ENCODE measurements around the gene MGP.

Gene MGP

DNA sequence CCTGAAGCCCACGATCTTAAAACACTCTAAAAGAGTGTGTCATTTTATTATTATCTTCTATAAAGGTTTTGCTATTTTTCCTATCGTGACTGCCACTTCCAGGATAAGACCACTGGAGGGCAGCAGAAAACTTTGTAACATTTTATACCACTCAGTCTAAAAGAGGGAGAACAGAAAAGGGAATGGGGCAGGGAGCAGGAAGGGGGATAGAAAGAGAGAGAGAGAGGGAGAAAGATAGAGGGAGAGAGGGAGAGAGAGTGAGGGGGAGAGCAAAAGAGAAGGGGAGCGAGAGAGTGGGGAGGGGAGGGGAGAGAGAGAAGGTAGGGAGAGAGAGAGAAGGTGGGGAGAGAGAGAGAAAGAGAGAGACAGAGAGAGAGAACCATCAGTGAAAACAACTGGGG is 40.3 kb downstream of the MGP start:
- Histone ChIP-seq H3K9ac (ENCODE audit: low read length) (no peak overlapping the region), H3K9me3 (replicated peaks; ENCODE audit: insufficient read depth, low read length) (no peaks in the 10 kb centered on the region), H3K9me2 (replicated peaks; ENCODE audit: insufficient read depth, low read length) (no peaks in the 10 kb centered on the region), H3K36me3 (replicated peaks; ENCODE audit: insufficient read depth, low read length) (no peaks in the 10 kb centered on the region), H3F3A (ENCODE audit: insufficient read depth, low read length) (no peaks in the 10 kb centered on the region), H3K79me2 (ENCODE audit: low read length) (no peaks in the 10 kb centered on the region), H4K20me1 (ENCODE audit: insufficient read depth, low read length) (no peaks in the 10 kb centered on the region), H3K4me1 (ENCODE audit: low read length) (0 out of 2 replicates have a peak, but pooled peaks cover under 1% of the 10 kb centered on the region), H3K27me3 (replicated peaks; ENCODE audit: insufficient read depth, low read length) (no peaks in the 10 kb centered on the region), H3K27ac (ENCODE audit: low read length) (no peak overlapping the region), H2AFZ (ENCODE audit: low read length) (no peak overlapping the region), H3K4me3 (ENCODE audit: low read length) (no peak overlapping the region), H3K4me2 (ENCODE audit: low read depth, low read length) (no peak overlapping the region)
- DNase-seq = peak; percentile 53
- TF ChIP-seq EZH2phosphoT487 (IDR thresholded peaks at IDR 0.05; ENCODE audit: low read length) = no peak
- TF ChIP-seq, protein P1, sequence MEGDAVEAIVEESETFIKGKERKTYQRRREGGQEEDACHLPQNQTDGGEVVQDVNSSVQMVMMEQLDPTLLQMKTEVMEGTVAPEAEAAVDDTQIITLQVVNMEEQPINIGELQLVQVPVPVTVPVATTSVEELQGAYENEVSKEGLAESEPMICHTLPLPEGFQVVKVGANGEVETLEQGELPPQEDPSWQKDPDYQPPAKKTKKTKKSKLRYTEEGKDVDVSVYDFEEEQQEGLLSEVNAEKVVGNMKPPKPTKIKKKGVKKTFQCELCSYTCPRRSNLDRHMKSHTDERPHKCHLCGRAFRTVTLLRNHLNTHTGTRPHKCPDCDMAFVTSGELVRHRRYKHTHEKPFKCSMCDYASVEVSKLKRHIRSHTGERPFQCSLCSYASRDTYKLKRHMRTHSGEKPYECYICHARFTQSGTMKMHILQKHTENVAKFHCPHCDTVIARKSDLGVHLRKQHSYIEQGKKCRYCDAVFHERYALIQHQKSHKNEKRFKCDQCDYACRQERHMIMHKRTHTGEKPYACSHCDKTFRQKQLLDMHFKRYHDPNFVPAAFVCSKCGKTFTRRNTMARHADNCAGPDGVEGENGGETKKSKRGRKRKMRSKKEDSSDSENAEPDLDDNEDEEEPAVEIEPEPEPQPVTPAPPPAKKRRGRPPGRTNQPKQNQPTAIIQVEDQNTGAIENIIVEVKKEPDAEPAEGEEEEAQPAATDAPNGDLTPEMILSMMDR (IDR thresholded peaks at IDR 0.05; ENCODE audit: low read length) = peak; percentile 79

DNA sequence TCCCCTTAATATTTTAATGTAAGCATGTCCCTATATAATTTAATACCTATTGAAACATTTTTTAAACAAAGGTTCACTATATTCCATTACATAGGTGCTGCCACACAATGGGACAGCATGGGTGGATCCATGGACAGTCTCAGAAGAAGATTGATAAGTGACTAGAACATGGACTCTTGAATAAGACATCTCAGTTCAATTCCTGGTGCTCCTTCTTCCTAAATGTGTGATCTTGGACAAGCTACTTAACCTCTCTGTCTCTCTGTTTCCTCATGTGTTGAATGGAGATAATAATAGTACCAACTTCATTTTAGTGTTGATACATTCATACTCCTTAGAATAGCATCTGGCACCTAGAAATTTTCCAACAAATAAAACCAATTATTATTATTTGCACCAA is 41.3 kb downstream of the MGP start:
- DNase-seq = no peak
- H3K27me3 ChIP-seq (replicated peaks; ENCODE audit: insufficient read depth, low read length) = no peaks in the 10 kb centered on the region
- no peak overlapping the region for H2AFZ ChIP-seq (ENCODE audit: low read length)
- no peak overlapping the region for H3K27ac ChIP-seq (ENCODE audit: low read length)
- no peaks in the 10 kb centered on the region for H4K20me1 ChIP-seq (ENCODE audit: insufficient read depth, low read length)
- H3K4me3 ChIP-seq (ENCODE audit: low read length) = no peak overlapping the region
- H3K9ac ChIP-seq (ENCODE audit: low read length) = no peak overlapping the region
- H3K36me3 ChIP-seq (replicated peaks; ENCODE audit: insufficient read depth, low read length) = no peaks in the 10 kb centered on the region
- H3F3A ChIP-seq (ENCODE audit: insufficient read depth, low read length) = no peaks in the 10 kb centered on the region
- H3K9me3 ChIP-seq (replicated peaks; ENCODE audit: insufficient read depth, low read length) = no peaks in the 10 kb centered on the region
- H3K79me2 ChIP-seq (ENCODE audit: low read length) = no peaks in the 10 kb centered on the region
- TF ChIP-seq, protein P1 (IDR thresholded peaks at IDR 0.05; ENCODE audit: low read length) = no peak
- TF ChIP-seq EZH2 (optimal IDR thresholded peaks at IDR 0.05; ENCODE audit: low read depth, low read length) (no peak), EZH2phosphoT487 (IDR thresholded peaks at IDR 0.05; ENCODE audit: low read length) (no peak)
- H3K4me2 ChIP-seq (ENCODE audit: low read depth, low read length) = no peak overlapping the region
- no peaks in the 10 kb centered on the region for H3K9me2 ChIP-seq (replicated peaks; ENCODE audit: insufficient read depth, low read length)
- H3K4me1 ChIP-seq (ENCODE audit: low read length) = no peaks in the 10 kb centered on the region

DNA sequence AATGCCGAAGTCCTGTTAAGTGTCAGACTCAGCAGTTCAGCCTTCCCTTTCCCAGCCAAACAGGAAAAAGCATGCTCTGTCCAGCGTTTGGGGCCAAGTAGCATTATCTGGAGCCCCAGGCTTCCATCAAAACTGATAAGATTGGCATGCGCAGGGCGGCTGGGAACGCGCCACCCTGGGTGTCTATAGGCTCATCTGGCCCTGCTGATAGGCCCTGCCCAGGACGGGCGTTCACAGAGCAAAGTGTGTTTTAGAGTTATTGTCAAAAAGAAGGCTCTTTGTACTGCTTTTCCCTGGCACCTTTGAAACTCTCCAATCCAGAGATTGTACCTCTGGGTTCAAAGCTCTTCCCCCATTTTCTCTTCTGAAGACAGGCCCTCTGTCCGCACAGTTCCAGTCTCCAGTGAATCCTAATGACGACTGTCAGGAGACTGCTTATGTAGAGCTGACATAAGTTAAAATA is 42.2 kb downstream of the MGP start, which contains the start of gene ART4:
Gene ART4 (minus strand): TSS at position 102 of the 463 bp plus-strand sequence. CDS start 413 bp downstream, outside the sequence.
- Histone ChIP-seq H4K20me1 (ENCODE audit: insufficient read depth, low read length) (no peaks in the 10 kb centered on the region), H3K9ac (ENCODE audit: low read length) (no peak within 1 kb of the TSS), H3K4me3 (ENCODE audit: low read length) (no peak within 1 kb of the TSS), H3F3A (ENCODE audit: insufficient read depth, low read length) (no peaks in the 10 kb centered on the region), H3K27me3 (replicated peaks; ENCODE audit: insufficient read depth, low read length) (no peaks in the 10 kb centered on the region), H2AFZ (ENCODE audit: low read length) (no peak within 1 kb of the TSS), H3K4me2 (ENCODE audit: low read depth, low read length) (no peak within 1 kb of the TSS), H3K27ac (ENCODE audit: low read length) (no peak within 1 kb of the TSS), H3K79me2 (ENCODE audit: low read length) (no peaks in the 10 kb centered on the region), H3K9me3 (replicated peaks; ENCODE audit: insufficient read depth, low read length) (no peaks in the 10 kb centered on the region), H3K4me1 (ENCODE audit: low read length) (no peaks in the 10 kb centered on the region), H3K9me2 (replicated peaks; ENCODE audit: insufficient read depth, low read length) (no peaks in the 10 kb centered on the region), H3K36me3 (replicated peaks; ENCODE audit: insufficient read depth, low read length) (no peaks in the 10 kb centered on the region)
- TF ChIP-seq EZH2phosphoT487 (IDR thresholded peaks at IDR 0.05; ENCODE audit: low read length) (no peak), EZH2 (optimal IDR thresholded peaks at IDR 0.05; ENCODE audit: low read depth, low read length) (no peak)
- TF ChIP-seq, protein P1 (IDR thresholded peaks at IDR 0.05; ENCODE audit: low read length) = no peak
- no peak for DNase-seq
